Measurements from ENCODE around the gene SNRK. TPM values are rescaled to one million over a fixed set of nuclear protein-coding genes. Genes with fewer than 3 reads are reported as not detected.

The SNRK gene
- total and polyA plus RNA-seq, 7 donors = 10.2 to 47.9 (median 35.1) TPM

GRCh38 chr3:43294975-43295374 lies 8.6 kb downstream of the SNRK start:
- H3K36me3 ChIP-seq = no peaks in the 10 kb centered on the region
- H3K4me3 ChIP-seq = no peak overlapping the region
- WGBS, 2 donors = 59 to 68% methylated on average over 1 of the region's 1 CpG
- H3K27me3 ChIP-seq = no peaks in the 10 kb centered on the region
- H3K4me1 ChIP-seq = peaks cover 0 to 94% (median 73%) of the 10 kb centered on the region in 4 donors
- TF ChIP-seq POLR2A (IDR thresholded peaks at IDR 0.05) (no peak), CTCF (IDR thresholded peaks at IDR 0.05) (no peak), EP300 (IDR thresholded peaks at IDR 0.05) (no peak)
- intact Hi-C loops (cut with DNase I) = no loop called here
- no peaks in the 10 kb centered on the region for H3K9me3 ChIP-seq
- DNase-seq = no peak
- no peak overlapping the region for H3K27ac ChIP-seq

GRCh38 chr3:43296565-43296964 lies 10.2 kb downstream of the SNRK start:
- no peak overlapping the region for H3K27ac ChIP-seq
- no peaks in the 10 kb centered on the region for H3K9me3 ChIP-seq
- no peak for DNase-seq
- intact Hi-C loops (cut with DNase I) = no loop called here
- H3K4me3 ChIP-seq = no peak overlapping the region
- H3K27me3 ChIP-seq = no peaks in the 10 kb centered on the region
- no peaks in the 10 kb centered on the region for H3K36me3 ChIP-seq
- H3K4me1 ChIP-seq = peaks cover 0 to 91% (median 67%) of the 10 kb centered on the region in 4 donors
- WGBS, 2 donors = 0 to 4% methylated on average over 1 of the region's 1 CpG
- TF ChIP-seq CTCF (IDR thresholded peaks at IDR 0.05) (no peak), POLR2AphosphoS5 (IDR thresholded peaks at IDR 0.05) (no peak), POLR2A (IDR thresholded peaks at IDR 0.05) (no peak), EP300 (IDR thresholded peaks at IDR 0.05) (no peak)

GRCh38 chr3:43298292-43298691 lies 12.0 kb downstream of the SNRK start:
- Histone ChIP-seq H3K27ac (no peak overlapping the region), H3K4me1 (peaks cover 0 to 75% (median 54%) of the 10 kb centered on the region in 4 donors), H3K9me3 (no peaks in the 10 kb centered on the region), H3K4me3 (no peak overlapping the region), H3K36me3 (peaks cover 0 to 5% (median 2%) of the 10 kb centered on the region in 4 donors), H3K27me3 (no peaks in the 10 kb centered on the region)
- TF ChIP-seq POLR2A (IDR thresholded peaks at IDR 0.05) (no peak), EP300 (IDR thresholded peaks at IDR 0.05) (no peak), POLR2AphosphoS5 (IDR thresholded peaks at IDR 0.05) (no peak), CTCF (IDR thresholded peaks at IDR 0.05) (no peak)
- intact Hi-C loops (cut with DNase I) = no loop called here
- no peak for DNase-seq
- 86 to 96% methylated on average over 2 of the region's 2 CpGs for WGBS, 2 donors

GRCh38 chr3:43298761-43299160 lies 12.4 kb downstream of the SNRK start:
- WGBS, 2 donors = 66 to 71% methylated on average over 4 of the region's 4 CpGs
- intact Hi-C loops (cut with DNase I) = no loop called here
- no peaks in the 10 kb centered on the region for H3K9me3 ChIP-seq
- peaks cover 0 to 9% (median 4%) of the 10 kb centered on the region in 4 donors for H3K36me3 ChIP-seq
- DNase-seq = no peak
- peaks cover 0 to 70% (median 51%) of the 10 kb centered on the region in 4 donors for H3K4me1 ChIP-seq
- no peaks in the 10 kb centered on the region for H3K27me3 ChIP-seq
- TF ChIP-seq POLR2A (IDR thresholded peaks at IDR 0.05) (no peak), EP300 (IDR thresholded peaks at IDR 0.05) (no peak), CTCF (IDR thresholded peaks at IDR 0.05) (no peak), POLR2AphosphoS5 (IDR thresholded peaks at IDR 0.05) (no peak)
- no peak overlapping the region for H3K4me3 ChIP-seq
- H3K27ac ChIP-seq = no peak overlapping the region
